Ammon's horn (tissue), 1 donor: ENCODE data around the gene SSBP2.
A peak's percentile ranks its signal among the peaks of the same experiment; 100 is the strongest.
"Not testable (repeated sequence)": the region's sequence is repeated elsewhere in the genome, so short reads cannot be mapped to it uniquely, and the experiment has no call there.

Experiments
- DNase-seq: peaks from one replicate; pipeline ENCODE4 v3.0.0-alpha.2; 2016; ENCODE audit warnings: low spot score

SSBP2 gene

DNA sequence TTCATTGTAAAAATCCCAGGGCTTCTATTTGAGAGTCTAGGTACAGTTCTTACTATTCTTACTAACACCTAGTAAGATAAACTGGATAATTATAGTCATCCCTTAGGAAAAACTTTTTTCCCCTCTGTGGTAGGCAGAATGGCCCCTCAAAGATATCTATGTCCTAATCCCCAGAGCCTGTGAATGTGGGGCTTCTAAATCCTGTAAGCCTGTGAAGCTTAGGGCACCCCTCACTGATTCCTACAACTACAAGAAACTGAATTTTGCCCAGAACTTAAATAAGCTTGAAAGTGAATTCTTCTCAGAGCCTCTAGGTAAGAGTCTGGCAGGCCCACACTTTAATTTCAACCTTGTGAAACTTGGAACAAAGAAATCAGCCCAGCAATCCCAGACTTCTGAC is 226.9 kb downstream of the SSBP2 start:
- DNase-seq: no peak

DNA sequence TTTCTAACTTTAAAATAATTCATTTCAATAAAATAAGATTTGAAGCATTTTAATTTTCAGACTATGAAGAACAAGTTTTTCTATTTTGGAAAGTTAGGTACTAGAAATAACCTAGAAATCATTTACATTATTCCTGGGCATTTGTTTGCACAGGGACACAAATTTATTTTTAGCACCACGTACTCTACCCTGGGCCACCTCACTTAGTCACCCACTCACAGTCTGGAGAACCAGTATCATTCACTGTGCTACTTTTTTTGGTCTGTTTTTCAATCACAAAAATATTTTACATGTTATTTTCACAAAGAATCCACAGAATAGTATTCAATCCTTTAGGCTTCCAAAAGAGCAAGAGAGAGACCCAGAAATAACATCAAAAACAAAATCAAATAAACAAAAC is 228.3 kb downstream of the SSBP2 start:
- no peak for DNase-seq

DNA sequence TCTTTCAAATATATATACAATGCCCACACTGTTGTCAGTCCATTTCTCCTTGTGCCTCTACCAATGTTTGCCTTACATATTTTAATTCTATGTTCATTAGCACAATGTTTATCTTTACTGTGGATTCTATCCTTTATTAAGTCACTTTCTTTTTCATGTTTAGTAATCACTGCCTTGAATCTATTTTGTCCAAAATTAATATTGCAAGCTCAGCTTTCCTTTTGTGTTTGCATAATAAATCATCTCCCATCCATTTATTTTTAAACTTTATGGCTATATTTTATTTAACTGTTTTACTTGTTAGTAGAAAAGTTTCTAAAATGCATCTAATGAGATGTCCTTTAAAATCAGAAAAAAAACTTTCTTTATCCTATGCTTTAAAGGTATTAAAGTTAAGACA is 230.1 kb downstream of the SSBP2 start:
- no peak for DNase-seq

DNA sequence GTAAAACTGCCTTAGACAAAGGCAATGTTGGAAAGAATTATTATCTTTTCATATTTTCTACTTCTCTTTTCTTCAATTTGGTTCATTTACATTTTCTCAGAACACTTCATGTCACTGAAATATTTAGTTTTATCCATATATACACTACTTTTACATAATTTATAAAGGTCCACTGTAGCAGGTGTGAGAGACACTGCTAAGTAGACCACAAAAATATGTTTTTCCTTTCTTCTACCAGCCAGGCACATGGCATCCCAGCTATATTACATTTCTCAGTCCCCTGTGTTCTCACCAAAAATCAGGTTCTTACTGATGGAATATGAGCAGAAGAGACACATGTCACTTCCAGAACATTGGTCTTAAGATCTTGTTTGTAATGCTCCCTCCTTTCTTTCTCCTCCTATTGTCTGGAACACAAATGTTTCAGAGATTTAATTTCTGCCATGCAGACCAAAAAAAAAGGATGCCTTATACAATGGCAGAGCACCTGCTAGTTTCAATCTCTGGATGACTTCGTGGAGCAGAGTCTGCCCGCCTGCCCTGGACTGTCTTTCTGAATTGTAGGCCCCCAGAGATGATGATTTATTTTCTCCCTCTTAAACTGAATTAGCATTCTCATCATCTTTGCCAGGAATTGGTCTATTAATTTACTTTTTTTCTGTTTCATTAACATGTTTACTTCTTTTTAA is 231.5 kb downstream of the SSBP2 start:
- no peak for DNase-seq

DNA sequence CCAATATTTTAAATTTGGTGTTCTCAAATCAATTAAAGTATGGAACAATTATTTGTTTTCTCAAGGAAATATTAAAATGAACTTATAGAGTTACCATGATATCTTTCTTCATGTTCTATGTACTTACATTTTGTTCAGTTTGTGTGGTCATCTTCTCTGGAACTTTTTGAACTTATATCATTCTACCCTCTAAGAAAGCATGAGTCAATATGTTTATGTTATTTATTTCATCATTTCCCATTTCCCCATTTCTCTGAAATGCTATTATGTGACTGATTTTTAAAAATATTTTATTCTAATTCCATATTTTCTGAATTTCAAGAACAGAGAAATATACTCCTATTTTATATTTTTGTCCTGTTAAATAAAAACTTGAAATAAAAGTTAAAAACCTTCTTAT is 233.4 kb downstream of the SSBP2 start:
- DNase-seq: no peak

DNA sequence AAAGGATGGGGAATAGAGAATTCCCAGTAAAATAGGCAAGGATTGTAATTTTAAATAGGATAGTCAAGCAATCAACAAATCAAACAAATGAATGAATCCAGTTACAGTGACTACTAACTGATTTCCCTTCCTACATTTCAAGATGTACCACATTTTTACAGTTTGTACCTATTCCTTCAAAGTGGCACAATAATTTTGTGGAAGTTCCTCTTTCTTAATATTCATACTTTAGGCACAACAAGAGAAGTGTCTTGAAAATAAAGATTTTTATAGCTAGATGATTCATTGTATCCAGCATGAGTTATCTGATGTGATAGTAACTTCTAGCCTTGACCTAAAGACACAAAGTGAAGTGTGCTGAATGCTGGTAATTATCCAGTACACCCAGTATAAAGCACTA is 234.8 kb downstream of the SSBP2 start:
- no peak for DNase-seq

DNA sequence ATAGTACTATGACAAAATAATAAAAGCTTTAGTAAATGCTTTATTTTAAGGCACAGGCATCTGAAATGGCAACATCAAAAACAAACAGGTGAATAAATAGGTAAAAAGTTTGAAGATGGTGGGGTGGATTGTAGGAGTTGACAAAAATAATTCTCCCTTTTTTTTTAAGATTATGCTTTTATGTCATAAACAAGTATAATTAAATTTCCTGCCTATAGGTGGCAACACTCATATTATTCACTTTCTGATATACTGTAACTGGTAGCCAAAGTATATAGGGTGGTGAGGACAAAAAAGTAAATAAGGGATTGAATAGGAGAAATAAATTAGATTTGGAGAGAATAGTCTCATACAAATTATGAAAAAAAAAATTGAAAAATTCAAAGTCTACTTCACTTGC is 236.9 kb downstream of the SSBP2 start:
- no peak for DNase-seq

DNA sequence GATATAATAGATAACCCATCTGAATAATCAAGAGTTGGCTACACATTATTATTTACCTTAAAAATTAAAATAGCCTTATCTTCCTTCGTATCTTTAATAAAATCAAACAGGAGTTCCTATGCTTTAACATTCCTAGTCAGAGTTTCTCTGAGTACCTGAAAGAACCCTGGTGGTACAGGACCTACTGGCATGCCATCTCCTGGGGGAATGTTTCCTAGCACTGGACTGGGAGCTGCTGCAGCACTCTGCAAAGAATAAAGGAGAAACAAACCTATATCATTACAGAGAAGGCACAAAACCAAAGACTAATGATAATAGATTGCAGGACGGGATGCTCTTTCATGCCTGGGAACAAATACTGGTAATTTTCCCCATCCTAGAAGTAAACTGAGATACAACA is 237.4 kb downstream of the SSBP2 start:
- no peak for DNase-seq

DNA sequence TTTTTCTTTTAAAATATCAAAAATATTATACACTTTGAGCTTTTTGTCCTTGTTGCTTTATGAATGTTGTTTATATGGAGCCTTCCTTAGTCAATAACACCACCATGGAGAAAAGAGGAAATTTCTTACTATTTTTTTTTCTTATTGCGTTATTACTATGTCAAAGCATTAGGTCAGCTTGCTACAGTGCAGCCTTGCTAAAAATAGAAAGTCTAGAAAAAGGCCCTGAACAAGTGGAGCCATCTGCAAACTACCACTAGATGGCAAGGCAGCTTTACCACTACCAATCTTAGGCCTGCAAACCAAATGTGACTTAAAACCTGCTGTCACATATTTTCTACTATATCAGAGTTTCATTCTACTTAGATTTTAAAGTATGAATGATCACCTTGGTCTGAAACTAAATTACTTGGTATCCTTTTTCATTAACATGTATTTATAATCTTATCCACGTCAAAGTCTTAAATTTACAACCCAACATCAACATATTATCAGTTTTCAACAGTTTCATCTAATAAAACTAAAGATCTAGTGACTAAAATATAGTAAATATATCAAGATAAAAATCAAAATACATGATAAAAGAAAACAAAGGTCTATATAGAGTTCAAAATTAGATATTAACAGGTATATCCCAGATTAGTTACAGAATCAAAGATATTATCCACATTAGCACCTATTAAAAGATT is 243.9 kb downstream of the SSBP2 start:
- peak; percentile 93 for DNase-seq

DNA sequence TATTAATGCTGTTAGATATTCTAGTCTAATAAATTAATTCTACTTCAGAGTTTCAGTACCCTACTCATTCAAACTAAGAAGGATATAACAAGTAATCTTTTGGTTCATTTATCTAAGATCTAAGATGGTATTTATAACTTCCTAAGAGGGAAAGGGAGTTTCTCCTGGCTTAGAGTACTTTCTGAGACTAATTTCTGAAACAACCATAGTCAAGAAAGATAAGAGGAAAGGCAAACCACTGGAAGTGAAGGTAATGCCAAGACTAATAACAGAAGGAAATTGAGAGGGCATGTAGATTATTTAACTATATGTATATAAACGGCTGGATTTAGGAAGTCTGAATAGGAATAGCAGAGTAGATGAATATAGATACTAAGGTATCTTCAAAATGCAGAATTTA is 244.5 kb downstream of the SSBP2 start:
- no peak for DNase-seq

DNA sequence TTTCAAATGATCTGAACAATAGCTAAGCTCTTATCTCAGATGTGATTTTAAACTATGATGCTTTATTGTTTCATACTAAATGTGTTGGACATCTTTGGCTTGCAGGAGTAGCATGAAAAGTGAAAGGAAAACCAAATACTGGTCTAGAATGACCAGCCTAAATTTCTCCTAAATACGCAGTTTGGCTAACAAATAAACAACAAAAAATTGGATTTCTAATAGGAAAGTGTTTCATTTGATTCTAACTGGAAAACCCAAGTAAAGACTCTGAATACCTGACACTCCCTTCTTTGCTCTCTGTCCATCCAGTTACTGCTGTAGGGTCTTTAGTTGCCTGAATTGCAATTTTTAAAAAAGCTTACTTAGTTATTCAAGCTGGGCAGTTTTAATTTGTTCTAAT is 245.2 kb downstream of the SSBP2 start:
- no peak for DNase-seq

DNA sequence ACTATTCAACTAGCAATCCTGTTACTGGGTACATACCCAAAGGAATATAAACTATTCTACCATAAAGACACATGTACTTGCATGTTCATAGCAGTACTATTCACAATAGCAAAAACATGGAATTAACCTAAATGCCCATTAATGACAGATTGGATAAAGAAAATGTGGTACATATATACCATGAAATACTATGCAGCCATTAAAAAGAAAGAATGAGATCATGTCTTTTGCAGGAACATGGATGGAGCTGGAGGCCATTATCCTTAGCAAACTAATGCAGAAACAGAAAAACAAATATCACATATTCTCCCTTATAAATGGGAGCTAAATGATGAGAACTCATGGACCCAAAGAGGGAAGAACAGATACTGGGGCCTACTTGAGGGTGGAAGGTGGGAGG is 247.3 kb downstream of the SSBP2 start:
- DNase-seq: not testable (repeated sequence)

DNA sequence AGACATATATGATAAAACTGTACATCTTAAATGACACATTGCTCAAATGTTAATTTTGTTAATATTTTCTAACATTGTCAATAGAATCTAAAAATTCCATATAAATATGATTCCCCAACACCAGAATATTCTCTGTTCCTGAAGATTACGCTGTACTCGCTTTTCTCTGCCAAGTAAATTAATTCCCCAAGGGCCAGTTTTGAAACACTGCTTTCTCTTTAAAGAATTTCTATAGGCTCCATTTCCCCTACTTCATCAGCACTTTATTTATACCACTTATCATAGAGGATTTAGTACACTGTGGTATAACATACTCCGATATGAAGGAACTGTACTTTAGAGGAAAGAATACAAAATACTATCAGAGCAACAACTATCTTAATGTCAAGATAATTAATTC is 255.6 kb downstream of the SSBP2 start:
- DNase-seq: no peak

DNA sequence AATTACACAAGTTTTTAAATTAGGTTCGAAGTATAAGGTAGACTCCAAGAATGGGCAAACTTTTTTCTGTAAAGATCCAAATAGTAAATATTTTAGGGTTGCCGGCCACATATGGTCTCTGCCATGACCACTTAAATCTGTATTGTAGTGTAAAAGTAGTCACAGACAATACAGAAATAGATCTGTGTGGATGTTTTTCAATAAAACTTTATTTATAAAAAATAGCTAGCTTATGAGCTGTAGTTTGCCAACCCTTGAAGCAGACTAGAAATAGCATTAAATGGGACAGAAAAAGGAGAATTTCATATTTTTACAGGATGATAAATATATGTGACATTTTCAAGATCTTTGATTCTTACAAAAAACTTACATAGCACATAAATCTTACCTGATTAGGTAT is 262.0 kb downstream of the SSBP2 start:
- DNase-seq: no peak

DNA sequence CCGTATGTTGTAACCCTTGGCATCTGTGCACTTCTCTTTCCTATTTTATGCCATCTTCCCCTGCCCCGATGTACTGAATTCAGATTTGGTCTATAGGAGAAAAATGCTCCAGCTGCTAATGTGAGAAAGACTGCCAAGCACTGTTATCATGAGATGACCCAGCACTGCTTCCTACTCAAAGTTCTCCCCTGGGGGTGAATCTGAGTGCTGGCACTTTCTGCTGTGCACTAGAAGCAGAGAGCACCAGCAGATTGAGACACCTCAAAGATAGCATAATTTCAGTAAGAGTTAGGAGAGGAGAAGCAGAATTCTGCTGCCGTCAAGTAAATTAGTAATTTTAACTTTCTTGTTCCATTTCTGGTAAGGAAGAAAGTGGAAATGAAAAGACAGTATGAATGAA is 264.2 kb downstream of the SSBP2 start:
- DNase-seq: no peak

DNA sequence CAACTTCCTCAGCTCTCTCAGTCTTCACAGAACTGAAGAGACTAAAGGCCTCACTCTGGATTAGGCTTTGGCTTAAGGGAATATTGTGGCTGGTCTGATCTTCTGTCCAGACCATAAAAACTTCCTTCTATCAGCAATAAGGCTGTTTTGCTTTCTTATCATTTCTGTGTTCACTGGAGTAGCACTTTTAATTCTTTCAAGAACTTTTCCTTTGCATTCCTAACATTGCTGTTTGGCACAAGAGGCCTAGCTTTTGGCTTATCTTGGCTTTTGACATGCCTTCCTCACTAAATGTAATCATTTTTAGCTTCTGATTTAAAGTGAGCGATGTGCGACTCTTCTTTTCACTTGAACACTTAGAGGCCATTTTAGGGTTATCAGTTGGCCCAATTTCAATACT is 268.3 kb downstream of the SSBP2 start:
- DNase-seq: no peak

DNA sequence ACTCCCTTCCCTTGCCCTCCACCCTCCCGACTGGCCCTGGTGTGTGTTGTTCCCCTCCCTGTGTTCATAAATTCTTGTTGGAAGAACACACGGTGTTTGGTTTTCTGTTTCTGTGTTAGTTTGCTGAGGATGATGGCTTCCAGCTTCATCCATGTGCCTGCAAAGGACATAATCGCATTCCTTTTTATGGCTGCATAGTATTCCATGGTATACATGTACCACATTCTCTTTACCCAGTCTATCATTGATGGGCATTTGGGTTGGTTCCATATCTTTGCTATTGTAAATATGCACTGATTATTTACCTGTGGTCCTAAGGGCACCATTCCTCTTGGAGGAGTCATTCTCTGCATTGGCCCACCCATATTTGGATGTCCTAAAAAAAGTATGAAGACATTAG is 277.5 kb downstream of the SSBP2 start:
- DNase-seq: not testable (repeated sequence)

DNA sequence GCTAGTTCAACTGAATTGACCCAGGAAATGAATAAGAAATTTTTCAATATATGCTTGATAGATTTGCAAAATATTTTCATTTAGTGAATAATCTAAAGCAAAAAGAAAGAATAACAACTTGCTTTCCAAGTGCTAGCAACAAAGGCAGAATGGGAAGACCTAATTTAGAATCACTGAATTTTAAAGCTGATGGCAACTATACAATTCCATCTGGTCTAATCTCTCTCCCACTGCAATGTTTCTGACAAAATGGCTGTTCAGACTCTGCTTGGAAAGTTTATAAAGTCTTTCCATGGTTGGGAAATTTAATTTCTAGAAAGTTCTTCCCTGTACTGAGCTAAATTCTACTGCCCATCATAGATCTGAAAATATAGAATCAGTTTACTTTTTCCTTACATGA is 281.2 kb downstream of the SSBP2 start:
- no peak for DNase-seq

DNA sequence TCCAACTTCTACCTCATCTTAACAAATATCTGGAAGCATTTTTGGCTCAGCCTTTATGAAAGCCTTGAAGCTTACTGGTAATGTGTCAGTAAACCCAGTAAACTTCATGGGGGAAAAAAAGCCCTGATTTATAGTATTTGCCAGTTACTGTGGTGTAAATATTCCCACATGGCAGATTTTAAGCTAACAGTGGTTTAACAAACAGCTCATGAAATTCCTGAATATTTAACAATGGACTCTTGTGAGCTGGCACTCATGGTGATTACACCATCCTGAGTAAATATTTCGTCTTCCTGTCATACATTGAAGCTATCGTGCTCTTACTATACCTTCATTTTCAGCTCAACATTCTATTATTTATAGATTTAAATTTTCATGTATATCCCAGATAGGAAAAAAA is 300.0 kb downstream of the SSBP2 start:
- no peak for DNase-seq

DNA sequence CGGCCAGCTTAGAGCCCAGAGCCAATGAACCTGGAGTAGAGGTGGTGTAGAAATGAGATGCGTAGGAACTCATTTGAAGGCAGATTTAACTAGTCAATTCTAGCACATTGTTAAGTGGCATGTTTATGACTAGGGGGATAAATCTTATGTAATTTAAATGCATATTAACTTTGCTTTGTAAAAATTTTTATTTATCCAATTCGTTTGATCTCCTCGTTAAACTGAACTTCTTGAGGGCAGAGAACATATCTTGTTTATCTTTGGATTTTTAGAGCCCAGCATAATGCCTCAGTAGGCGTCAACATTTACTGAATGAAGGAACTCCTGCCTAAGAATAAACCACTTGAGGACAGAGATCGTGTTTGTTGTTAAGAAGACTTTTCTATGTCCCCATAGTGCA is 315.9 kb downstream of the SSBP2 start:
- no peak for DNase-seq

DNA sequence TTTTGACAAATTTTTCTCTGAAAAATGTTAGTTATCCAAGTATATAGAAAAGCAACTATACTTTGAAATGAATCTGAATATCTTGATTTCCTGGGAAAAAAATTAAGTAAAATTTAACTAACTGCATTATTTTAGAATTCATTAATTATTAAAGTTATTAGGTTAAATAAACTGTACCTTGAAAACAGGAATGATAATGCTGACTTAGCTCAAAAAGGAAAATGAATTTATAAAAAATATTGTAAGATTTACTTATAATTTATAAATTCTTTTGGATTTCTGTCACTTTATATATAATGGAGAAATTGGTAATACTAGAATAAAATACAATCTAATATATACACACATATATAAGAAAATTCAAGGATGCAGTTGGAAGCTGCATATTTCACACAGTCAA is 320.9 kb downstream of the SSBP2 start:
- DNase-seq: no peak

DNA sequence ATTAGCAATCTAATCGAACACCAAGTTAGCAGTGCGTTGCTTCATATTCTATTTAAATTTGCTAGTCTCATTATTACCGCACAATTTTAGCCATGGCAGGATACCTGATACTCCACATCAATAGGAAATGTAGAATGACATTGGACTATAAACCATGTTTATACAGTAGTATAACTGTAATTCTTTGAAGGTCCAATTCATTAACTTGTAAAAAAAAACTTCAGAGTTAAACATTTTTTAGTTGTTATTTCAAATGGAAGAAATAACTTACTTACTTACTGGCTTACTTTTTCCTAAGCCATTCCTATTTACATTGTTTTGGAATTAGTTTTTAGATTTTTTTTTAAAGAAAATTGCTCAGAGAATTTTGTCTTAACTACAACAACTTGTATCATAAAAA is 321.5 kb downstream of the SSBP2 start:
- no peak for DNase-seq

DNA sequence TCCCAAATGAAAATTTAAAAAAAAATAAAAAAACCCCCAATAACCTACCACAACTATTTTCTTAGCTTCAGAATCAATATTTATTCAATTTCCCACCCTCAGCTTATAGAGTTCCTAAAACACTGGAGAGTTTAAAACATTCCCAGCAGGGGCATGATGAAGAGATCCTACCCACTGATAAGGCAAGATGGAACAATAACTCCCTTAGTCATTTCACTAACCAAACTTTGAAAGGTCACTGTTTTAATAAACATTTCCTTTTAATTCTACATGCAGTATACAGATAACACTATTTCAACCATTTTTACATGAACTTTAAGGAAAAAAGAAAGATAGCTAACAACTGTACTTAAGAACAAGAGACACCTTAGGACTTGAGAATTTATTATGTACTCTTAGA is 322.0 kb downstream of the SSBP2 start:
- no peak for DNase-seq

DNA sequence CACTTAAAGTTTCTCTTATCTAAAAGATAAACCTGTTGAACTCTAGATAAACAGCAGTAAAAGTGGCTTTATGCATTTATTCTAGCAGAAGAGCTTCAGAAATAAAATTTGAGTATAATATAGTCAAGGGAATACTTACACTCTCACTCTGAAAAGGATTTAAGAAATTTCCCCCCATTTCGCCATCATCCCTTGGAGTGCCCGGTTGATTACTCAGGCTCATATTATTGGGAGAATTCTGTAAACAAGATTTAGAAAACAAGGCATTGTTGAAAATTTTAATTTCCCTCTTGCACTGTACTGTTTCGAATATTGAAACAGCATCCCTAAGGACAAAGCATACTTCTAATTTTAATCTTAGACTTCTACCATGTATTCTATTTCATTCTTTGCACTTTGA is 322.5 kb downstream of the SSBP2 start:
- no peak for DNase-seq
